GM19395 (cell line): ENCODE measurements around the gene TTC34.

Experiments
- ATAC-seq: cut with Tn5 transposase; IDR thresholded peaks from one replicate; pipeline ENCODE4 v1.9.1; 2021; ENCODE audit warnings: mild to moderate bottlenecking, moderate library complexity; ENCODE audit not compliant: unreplicated experiment

Gene TTC34

DNA sequence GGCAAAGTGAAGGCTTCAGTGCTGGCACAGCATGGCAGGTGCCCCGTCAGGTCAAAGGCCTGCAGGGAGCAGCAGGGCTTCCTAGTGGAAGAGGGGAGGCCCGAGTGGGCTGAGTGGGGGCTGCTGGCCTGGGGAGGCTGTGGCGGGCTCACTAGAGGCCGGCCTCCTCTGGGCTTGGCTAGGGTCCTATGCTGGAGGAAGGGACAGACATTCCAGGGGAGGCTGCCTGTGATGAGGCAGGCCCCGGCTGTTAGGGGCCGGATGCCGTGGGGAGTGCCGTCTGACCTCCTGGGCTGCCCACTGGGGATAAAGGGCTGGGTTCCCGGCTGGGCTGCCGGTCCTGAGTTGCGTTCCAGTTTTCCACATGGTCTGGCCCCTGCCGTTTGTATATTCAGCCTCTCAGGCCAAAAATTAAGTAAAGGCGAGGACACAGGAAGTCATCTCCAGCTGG, 193.8 kb downstream of the TTC34 start:
- no peak for ATAC-seq

DNA sequence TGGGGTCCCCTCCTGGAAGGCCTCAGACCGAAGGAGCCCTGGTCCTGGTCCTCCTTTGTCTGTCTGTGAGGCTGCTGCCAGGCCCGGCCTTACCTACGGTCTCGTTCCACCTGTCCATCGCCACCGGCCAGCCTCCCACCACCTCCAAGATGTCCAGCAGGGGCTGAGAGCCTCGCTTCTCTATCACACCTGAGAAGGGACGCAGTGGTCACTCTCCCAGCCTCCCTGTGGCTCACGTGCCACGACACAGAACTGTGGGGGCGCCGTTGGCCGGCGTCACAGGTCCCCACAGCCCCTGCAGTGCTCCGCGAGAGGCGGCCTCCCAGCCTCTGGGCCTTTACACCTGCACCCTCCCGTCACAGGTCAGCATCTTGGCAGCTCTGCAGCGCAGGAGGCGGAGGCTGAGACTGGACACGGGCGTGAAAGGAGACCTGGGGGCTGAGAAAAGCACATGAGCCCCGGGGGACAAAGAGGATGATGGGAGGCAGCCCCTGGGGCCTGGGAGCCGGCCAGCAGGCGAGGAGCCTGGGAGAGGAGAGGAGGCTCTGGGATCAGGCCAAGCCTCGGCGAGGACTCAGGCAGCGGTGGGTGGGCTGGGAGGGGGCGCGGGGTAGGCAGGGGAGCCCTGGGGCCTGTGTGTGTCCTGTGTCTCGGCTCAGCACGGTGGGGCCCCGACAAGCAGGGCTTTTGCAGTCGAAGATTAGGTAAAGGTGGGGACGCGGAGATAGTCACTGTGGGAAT, 194.4 kb downstream of the TTC34 start:
- ATAC-seq, result no peak

DNA sequence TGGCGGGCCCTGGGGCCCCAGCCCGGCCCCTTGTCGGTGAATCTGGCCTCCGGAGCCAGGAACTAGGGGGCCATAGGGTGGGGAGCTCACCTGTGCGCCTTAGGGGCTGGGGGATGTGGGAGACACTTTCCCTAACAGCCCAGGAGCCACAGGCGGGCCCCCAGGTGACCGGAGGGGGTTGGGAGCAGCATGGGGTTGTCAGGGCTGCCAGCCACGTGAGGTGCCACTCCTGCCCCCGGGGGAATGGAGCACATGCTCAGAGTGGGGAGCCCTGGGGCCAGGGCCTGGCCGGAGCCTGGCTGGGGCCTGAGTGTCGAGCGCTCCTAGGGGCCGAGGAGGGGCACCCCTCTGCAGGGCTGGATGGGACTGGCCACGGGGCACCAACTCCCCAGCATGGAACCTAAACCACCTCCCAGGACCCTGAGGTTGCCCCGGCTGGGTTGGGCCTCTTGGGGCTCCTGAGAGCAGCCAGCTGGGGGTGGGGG, 195.1 kb downstream of the TTC34 start:
- ATAC-seq, result no peak

DNA sequence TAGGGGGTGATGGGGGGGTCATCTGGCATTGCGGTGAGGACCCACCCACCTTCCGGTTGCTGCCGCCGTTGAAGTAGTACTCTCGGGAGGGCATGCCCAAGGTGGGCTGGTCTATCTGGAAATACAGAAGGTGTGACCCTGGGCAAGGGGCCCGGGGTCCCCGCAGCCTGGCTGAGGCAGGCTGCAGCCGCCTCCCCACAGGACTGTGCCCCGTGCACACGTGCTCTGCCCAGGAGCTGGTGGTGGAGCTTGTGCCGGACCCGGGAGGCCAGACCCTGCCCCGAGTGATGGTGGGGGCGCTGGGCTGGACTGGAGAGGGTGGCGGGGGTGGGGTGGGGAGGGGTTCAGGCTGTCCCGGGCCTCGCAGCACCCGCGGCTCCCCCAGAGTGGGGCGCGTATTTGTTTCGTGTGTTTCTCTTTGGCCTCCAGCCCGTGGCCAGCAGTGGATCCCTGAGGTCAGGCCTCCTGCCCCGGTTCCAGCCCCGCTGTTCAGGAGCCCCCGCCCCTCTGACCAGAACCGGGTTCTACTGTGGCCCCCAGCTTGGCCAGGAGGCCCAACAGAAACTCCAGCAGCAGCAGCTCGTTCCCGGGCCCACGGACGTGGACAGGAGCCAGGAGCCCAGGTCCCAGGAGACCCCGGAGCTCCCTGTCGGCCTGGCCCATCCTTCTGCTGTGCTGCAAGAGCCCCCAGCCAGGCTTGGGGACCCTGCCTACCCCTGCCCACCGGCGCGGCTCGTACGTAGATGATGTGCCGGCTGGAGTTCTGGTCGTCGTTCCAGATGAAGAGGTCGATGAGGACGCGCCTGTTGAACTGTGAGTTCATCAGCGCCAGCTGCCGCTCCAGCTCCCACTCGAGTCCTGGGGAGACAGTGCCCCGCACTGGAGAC, 195.7 kb downstream of the TTC34 start:
- ATAC-seq, result no peak

DNA sequence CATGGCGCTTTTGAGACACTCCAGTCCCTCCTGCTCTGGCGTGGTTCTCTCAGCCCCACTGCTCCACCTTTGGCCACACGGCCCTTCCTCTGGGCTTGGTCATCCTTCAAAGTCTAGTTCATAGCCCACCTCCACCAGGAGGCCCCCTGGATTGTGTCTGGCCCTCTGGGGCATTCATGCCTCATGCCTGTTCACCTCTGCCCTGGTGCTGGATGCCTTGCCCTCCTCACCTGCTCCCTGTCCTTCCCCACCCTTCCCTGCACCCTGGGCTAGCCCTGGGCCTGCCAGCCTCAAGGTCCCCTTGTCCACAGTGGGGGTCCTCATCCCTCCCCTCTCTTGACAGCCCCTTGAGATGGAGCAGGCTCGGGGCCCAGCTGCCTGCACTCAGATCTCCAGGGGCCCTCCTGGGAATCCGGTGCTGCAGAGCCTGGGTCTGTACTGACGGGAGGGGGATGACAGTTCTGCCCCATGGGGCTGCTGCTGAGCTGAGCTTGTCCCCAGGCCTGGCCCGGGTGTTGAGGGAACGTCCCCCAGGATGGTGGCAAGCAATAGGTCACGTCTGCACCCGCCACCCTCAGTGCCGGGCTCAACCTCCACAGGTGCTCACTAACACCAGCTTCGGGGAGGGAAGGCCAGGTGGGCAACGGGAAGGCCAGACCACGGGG, 196.5 kb downstream of the TTC34 start:
- no peak for ATAC-seq

DNA sequence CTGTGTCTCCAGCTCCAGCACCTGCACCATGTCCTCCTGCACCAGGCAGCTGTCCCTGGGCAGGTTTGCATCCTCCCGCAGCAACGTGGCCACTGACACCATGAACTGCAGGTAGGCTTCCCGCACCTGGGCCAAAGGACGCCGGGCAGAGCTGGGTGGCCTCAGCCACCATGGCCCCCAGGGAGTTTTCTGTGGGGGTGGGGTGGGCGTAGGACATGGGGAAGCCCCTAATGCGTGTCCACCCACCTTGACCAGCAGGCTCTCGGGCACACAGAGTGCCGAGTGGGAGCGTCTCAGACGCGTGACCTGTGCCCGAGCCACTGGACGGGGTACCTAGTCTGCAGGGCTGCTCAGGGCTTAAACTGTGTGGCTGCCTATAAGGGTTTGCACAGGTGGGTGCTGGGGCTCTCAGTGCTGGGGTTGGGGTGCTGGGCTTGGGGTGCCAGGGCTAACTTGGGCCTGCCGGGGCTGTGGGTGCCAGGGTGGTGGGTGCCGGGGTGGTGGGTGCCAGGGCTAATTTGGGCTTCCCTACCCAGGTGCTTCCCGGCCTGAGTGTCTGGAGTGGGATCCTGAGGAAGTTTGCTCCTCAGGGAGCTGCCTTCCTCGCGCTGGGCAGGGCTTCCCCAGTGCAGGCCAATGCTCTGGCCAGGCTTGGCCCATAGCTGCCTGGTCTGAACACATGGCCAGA, 197.2 kb downstream of the TTC34 start:
- ATAC-seq, result no peak

DNA sequence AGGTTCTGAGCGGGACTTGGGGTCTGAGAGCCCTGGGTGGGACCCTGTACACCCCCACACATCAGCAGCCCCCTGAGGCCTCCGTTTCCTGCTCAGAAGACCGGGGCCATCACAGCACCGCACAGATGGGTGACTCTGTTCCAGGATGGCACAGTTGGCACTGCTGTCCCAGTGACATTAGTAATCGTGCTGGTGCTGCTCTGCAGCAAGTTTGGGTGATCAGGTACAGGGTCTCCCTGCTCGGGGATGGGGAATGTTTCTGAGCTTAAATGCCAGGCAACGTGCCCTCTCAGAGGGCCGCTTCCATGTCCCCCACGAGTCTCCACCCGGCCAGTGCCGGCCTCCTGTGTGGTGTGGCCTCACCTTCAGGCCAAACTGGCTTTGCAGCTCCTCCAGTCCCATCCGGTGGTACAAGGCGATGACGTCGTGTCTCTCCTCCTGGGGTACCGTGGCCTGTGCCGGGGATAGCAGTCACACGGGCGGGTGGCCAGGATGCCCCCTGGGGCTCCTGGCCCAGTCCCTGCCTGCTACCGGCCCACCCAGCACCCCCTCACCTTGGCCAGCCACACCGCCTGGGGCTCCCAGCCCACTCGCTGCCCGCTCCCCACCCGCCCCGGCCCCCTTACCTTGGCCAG, 197.9 kb downstream of the TTC34 start:
- ATAC-seq, result no peak

DNA sequence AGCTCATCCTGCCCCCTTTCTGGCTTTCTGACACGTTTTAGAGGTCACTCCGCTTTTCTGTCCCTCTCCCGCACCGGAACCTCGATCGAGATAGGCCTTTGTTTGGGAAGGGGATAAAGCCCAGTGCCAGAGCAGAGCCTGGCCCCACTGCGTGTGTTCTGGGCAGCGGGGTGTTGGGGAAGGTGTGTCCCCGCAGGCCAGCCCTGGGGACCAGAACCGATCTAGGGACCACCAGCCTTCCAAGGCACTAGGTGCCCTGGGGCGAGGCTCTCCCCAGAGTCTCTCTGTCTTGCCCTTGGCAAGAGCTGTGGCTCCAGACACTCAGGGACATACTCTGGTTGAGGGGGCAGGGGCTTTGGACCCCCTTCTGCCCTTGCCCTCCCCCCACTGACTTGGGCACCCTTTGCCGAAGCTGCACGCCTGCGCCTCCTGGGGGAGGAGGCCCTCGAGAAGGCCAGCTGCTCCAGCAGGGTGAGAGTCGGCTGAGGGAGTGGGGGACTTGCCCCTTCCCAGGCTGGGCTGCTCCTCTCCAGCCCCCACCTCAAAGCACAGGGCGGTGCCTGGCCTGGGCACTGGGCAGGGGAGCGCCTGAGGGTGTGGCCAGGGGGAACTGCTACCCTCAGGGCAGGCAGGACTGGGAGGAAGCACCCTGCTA, 198.5 kb downstream of the TTC34 start:
- ATAC-seq, result no peak

DNA sequence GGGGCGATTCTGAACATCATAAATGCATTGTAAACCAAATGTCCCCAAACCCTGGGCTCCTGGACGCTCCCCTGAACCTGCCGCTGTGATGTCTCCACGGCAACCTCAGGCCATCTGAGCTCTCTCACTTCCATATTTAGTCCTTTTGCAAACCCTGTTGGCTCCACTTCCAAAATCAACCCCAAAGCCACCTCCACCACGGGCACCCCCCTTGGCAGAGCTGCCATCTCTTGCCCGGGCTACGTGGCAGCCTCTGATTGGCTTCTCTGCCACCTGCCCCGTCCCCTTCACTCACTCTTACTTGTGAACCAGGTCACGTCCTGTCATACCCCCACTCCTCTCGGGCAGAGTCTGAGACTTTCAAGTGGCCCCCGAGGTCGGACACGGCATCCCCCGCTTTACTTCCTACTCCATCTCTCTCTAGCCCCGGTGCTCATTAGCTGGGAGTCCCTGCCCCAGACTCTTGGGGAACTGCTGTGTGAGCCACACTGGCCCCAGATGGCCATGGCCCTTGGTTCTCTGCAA, 199.1 kb downstream of the TTC34 start:
- no peak for ATAC-seq

DNA sequence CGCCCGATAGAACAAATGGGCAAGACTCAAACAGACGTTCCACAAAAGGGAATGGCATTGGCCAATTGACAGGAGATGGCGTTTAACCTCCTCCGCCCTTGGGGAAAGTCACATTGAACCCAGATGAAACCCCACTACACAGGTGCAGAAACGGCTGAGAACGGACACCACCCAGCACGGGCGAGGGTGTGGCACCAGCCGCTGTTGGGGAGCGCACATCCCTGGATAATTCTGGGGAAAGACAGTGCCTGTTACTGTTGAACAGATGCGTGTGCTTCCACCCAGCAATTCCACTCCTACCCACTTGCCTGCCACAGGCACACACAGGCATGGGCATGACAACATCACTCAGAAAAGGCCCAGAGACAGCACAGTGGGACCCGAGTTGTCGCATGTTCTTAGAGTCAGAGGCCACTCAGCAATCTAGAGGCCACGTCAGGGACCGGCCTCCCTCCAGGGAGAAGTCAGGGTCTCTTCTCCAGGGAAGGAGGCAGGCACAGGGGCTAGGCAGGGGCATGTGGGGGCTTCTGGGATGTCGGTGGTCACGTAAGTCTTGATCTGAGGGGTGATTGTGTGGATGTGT, 199.7 kb downstream of the TTC34 start:
- no peak for ATAC-seq

DNA sequence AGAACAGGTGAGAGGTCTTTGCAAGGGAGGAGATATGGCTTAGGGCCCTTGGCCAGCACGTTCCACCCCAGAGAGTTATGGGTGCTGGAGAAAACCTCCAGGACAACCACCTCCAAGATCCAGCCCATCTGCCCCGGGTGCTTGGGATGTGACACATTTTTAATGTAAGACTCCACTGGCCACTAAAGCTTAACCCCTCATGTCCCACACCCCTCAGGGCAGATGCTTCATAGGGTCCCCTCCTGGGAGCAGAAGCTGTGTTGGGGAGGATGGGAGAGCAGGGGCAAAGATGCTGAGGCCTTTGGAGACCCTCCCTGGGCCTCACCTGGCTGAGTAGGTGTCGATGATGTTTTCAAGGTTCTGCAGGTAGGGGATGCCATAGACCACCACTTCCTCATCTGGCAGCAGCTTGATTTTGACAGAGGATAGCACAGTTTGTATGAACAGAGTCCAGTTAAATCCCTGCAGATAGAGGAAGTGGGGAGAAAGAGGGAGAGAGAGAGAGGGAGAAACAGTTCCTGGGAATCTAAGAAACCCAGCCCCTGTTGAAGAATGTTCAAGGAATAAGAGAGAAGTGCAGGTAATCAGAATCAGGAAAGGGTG, 203.1 kb downstream of the TTC34 start:
- no peak for ATAC-seq

DNA sequence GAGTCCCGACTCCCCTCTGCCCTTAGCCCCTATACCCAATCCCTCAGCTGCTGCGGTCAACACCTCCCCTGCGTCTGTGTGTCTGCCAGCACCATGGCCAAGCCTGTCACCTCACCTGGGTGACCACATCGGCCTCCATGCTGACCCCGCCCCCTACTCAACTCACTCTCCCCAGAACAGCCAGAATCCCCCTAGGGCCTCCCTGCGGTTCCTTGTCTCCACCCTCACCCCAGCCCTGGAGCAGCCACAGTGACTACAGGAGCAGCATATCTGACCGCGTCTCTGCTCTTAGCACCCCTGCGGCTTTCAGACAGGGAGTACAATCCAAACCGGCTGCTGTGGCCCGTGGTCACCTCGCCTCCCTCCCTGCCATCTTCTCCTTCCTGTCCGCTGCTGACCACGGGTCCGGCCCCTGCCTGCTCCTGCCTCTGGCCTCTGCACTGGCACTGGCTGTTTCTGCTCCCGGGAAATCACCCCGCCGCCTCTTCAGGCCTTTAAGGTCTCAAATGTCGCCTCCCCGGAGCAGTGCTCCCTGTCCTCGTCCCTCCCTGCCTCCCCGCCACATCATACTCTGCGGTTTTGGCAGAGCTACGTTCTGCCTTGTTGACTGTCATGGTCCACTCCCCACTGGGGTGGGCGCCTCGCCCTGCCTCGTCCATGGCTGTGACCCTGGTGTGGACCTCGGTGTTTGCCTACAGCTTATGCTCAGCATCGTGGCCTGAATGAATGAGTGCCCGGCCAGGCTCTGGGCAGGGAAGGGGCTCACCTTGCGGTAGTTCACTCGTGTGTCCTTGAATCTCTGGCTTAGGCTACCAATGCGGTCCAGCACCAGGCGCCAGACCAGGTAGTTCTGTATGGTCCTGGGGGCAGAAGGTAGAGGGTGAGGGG, 203.8 kb downstream of the TTC34 start:
- ATAC-seq, result no peak

DNA sequence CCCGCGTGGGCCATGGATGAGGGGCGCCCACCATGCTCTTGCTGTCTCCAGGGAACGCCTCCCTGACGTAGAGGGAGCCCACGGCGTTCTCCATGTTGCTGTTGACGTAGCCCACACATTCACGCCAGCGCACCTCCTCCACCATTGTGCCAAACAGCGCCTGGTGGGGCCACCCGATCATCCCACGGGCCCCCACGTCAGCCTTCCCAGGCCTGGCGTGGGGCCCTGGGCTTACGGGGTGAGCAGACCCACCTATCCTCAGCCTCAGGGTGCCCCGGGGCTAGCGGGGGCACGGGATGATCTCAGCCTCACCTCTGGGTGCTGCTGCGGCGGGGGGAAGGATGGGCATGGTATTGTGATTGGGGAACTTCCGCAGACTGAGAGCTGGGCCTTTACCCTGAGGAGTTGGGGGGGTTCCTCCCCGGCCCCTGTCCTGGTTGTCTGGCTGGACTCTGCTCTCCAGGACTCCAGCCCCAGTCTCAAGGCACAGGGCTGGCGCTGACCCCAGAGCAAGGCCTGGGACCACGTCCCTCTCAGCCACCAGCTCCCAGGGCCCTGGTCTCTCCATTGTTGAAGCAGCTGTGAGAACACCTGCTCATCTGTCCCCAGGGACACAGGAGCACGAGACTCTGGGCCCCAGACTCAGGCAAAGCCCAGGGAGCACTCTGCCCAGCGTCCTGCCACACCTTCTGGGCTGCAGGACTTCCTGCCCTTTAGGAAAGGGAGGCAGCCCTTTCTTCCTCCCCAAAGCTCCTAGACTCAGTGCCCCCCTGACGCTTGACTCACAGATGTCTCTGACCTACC, 204.8 kb downstream of the TTC34 start:
- no peak for ATAC-seq

DNA sequence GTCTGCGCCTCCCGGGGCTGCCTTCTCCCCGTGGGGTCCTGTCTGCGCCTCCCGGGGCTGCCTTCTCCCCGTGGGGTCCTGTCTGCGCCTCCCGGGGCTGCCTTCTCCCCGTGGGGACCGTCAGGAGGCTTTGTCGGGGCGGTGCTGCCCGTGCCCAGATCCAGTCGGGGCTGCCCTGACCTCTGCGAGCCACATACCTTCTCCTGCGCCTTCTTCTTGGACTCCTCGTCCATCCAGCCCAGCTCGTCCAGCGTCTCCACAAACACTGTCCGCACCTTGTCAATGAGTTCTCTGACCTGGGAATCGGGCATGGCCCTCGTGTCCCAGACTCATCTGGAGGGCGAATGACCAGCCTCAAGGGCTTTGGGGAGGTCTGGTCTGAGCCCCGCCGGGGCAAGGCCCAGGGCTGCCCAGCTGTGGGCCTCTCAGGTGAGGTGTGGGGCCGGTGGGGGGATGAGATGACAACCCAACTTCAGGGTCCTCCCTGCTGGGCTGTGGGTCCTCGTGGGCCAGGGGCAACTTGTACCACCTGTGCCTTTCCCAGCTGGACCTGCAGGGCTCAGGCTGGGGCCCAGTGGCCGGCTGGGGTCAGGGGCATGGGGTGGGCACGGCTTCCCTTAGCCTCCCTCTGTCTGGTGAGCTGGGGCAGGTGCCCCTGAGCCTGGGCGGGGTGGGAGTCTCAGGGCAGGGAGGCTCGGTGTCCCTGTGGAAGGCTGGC, 205.5 kb downstream of the TTC34 start:
- no peak for ATAC-seq

DNA sequence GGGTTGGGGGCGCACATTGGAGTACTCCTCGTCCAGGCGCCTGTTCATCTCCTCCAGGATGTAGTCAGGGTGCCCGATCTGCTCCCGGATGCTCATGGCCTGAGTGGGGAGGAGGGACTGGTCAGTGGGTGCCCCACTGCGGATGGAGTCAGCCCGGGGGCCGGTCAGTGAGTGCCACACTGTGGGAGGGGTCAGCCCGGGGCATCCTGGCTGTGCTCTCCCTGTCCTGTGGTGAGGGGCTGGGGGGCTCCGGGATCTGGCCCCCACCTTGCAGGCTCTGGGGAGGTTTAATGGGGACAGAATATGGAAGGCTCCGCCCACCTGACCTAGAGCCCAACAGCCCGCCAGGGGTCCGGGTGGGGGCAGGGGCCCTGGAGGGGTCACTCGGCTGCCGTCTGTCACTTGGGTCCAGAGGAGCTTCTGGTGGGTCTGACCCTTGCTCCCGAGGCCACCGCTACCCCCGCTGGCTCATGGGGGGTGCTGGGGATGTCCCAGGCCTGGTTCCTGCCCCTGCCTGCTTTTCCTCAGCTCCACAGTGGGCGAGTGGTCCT, 206.2 kb downstream of the TTC34 start:
- ATAC-seq, result no peak

DNA sequence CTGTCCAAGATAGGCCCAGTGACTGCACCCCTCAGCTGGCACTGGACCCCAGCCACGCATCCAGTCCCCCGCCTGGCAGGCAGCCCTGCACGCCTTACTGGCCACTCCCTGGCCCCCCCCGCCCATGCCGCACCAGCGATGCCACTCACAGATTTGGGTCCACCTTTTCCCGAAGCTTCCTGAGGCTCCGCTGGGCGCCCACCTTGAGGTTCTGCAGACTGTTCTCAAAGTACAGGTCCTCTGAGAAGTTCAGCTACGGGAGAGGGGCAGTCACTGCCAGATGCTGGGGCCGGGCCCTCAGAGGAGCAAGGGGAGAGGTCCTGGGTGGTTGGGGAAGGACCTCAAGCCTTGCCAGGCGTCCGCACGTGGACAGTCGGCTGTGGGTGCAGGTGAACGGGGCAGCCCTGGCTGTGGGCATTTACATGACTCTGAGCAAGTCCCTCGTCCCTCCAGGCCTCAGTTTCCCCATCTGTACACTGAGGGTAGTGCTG, 206.8 kb downstream of the TTC34 start:
- no peak for ATAC-seq
